NOMO-1 treated with DMSO at 0.1 percent for 48 hours (cell line): ENCODE measurements around the gene C13orf46.
"Not testable (repeated sequence)": the region's sequence is repeated elsewhere in the genome, so short reads cannot be mapped to it uniquely, and the experiment has no call there.

Experiments
- DNase-seq: peaks from one replicate; lab custom pipeline; 2025; ENCODE audit not compliant: unreplicated experiment; lab: John Stamatoyannopoulos, UW

C13orf46 gene

DNA sequence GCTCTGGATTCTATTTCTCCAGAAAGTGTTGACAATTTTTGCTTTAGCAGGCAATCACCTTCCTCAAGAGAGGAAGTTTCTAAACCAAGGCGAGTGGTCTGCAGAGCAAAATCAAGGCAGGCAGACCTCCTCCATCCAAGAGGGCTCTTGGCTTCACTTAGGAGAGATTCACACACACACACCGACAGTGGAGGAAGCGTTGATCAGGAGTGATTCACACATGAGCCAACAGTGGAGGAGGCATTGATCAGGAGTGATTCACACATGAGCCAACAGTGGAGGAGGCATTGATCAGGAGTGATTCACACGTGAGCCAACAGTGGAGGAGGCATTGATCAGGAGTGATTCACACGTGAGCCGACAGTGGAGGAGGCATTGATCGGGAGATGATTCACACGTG lies 60.5 kb downstream of the C13orf46 start:
- DNase-seq, result not testable (repeated sequence)

DNA sequence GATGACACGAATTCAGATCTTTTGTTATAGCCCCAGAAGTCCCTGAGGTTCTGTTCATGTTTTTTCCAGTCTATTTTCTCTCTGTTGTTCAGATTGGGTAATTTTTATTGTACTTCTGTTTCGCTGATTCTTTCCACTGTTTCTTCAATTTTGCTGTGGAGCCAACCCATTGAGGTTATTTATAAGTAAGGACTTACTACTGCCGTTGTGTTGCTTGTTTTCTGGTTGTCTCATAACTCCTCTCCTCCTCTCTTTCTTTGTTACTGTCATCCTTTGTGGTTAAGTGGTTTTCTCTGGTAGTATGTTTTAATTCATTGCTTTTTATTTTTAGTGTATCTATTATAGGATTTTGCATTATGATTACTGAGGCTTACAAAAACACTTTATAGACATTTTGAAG lies 61.3 kb downstream of the C13orf46 start:
- no peak for DNase-seq

GRCh38 chr13:113907635-113908617 lies 66.0 kb downstream of the C13orf46 start:
- DNase-seq, result peak; percentile 26

DNA sequence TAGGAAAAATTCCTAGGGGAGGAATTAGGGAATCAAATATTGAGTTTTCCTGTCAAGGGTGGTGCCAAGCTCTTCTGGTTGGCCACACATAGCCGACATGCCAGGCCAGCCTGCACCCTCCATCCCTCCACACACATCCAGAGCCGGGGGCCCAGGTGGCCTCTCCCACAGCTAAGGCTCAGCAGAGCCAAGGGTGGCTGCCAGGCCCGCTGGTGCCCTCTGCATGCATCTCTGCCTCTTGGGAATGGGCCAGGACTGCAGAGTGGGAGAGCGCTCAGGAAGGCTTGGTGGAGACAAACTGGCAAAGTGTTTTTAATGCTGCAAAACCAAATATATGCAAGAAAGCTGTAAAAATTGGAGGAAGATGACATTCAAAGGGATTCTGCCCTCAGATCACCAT lies 67.3 kb downstream of the C13orf46 start:
- DNase-seq, result no peak

- DNase-seq, result no peak
These were observed 67.9 kb downstream of the C13orf46 start for GRCh38 chr13:113905942-113906341.

DNA sequence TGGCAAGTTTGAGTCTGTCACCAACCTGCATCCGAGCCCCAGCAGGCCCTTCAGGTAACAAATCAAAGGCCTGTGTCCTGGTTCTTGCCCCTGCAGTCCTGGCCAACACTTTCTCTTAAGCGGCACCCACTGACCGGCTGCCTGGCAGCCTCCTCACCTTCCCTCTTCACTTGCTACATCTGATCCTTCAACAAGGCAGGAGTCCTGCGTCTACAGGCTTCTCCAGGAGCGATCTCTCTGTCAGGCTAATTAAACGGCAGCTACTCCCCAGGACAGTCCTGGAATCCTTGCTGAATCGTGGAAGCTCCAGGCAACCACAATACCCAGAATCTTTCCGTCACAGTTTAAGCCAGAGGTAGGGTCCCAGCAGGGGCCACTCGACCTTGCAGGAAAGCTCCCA lies 68.9 kb downstream of the C13orf46 start:
- no peak for DNase-seq

GRCh38 chr13:113904411-113904810 lies 69.5 kb downstream of the C13orf46 start:
- no peak for DNase-seq

DNA sequence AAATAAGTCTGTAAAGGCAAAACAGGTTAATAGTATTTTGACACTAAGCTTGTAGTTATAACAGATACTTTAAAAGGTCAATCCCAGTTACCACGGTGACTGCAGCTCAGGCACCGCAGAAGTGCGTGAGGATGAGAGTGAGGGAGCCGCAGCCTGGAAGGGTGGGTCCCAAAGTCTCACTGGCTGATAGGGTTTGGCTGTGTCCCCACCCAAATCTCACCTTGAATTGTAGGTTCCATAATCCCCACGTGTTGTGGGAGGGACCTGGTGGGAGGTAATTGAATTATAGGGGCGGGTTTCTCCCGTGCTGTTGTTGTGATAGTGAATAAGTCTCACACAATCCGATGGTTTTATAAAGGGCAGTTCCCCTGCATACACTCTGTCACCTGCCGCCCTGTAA lies 70.0 kb downstream of the C13orf46 start:
- no peak for DNase-seq
